Activated CD4-positive, alpha-beta T cell treated with anti-CD3 and anti-CD28 coated beads, Interleukin-2, amount 50 U/mL, for 4 hours (primary cell): ENCODE data around the gene NPS.

ENCODE experiments used
- DNase-seq, 2 experiments: peaks; one replicate each; pipeline ENCODE4 v3.0.0-alpha.2; 2020

Gene NPS

GRCh38 chr10:127549009-127549408 lies at the start of gene NPS:
Gene NPS, plus strand, starts transcription at chr10:127549309. Its CDS starts 60 bp downstream, at chr10:127549369.
- no peak for DNase-seq

GRCh38 chr10:127500127-127500526 lies 49.0 kb upstream of the NPS start:
- no peak for DNase-seq

GRCh38 chr10:127506094-127506493 lies 43.0 kb upstream of the NPS start:
- DNase-seq, result no peak

- DNase-seq, result no peak
Observed at GRCh38 chr10:127522298-127522697, 26.8 kb upstream of the NPS start.

DNA sequence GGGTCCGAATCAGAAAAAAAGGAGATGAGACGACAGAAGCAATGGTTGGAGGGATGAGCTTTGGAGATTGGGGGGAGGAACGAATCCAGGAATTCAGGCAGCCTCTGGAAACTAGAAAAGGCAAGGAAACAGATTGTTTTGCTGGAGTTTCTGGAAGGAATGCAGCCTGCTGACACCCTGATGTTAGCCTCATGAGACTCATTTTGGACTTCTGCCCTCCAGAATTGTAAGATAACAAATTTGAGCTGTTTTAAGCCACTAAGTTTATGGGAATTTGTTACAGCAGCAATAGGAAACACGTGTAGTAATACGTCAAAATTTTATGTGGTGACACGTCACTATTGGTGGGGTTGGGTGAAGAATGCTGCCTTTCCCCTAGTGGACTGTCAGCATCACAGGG lies 25.6 kb upstream of the NPS start:
- no peak for DNase-seq

DNA sequence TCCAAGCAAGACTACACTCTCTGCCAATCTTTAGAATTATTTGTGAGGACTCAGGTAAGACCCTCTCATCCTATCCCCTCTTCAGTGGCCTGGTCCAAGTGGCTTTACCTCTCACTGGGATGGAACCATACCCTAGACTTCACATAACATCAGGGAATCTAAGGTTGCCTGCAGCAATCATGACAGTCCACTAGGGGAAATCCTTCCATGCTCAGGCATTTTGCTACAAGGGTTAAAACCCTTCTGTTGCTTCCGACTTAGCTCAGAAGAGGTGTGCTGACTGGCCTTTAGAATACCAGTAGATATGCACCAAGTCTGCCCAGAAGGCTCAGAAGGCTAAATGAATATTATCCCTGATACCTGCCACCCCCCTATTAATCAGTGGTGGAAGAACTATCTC lies 24.9 kb upstream of the NPS start:
- no peak for DNase-seq

DNA sequence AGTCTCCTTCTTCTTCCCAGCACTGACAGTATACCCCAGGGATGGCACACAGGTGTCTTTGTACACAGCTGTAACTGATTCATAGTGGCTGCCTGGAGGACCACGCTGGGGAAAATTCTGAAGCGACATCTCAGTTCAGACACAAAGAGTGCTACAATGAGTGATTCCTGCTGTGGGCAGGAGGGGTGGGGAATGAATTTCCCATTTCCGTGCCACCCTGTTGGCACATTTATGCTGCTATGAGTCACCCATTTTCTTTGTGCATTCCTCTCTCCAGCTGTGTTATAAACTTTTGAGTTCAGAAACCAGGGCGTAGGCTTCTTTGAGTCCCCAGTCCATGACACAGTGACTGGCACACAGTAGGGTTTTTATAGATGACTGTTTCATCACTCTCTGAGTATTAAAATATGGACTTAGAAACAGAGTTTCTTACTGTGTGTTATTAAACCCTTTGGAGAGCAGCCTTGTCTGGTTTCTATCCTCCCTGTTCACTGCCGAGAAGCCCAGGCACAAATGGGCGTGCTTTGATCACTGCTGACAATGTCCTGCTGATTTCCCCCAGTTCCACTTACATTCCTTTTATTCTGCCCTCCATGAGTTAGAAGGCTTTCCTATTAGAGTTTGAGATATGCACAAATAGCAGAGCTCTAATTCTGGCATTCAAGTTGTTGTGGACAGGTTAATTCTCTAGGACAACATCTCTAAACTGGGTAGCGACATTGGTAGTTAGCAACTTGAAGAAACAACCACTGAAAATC lies 24.0 kb upstream of the NPS start:
- no peak for DNase-seq

- no peak for DNase-seq
Observed at GRCh38 chr10:127525686-127526085, 23.4 kb upstream of the NPS start.

- no peak for DNase-seq
Observed at GRCh38 chr10:127526161-127526560, 22.9 kb upstream of the NPS start.

DNA sequence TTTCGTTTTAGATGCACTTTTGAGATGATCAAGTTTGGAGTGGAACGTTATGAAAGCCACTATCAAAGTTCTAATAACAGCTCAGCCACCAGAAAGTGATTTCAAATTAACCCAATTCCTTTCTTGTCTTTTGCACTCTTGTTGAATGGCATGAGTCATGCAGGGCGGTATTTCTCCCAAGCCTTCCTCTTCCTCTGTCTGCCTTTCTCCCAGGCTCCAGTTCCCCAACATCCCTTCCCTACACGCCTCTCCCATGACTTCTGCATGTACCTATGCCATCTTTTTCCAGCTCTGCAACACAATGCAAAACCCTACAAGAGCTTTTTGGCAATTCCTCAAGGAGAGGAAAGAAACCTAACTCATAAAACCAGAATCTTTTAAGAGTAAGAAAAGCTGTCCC lies 21.8 kb upstream of the NPS start:
- no peak for DNase-seq

DNA sequence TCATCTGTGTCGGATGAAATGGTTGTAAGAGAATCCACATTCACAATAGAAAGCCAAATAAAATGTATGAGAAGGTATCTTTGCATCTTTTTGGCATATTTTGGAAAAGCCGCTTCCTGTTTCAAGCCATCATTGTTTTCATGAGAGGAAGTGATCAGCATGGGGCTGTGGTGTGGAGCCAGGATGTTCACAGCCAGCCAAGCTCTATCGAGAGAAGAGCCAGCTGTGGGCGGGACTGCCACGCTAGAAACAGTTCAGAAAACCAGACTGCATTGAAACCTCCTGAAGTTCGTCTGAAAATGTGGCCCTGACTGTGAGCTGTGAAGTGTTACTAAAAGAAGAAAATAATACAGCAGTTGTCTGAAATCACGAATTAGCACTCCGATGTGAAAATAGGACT lies 21.2 kb upstream of the NPS start:
- DNase-seq, result no peak

DNA sequence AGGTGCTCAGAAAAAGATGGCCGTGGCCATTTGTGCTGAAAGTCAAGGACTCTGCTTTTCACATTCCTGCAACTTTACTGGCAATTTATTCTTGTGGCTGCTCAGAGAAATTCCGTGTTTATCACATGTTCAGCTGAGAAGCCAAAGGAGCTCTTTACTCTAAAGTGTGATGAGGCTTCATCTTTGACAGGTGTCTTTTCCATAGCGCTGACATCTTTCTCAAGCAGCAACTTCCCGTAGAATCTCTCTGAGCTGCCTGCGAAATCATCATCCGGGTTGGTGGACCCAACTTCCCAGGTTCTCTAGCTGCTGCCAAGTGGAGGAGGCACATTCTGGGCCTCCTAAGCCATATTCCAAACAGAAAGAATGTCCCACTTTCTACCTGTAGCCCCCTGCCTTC lies 16.9 kb upstream of the NPS start:
- DNase-seq, result no peak

- no peak for DNase-seq
Observed at GRCh38 chr10:127532659-127533058, 16.4 kb upstream of the NPS start.

DNA sequence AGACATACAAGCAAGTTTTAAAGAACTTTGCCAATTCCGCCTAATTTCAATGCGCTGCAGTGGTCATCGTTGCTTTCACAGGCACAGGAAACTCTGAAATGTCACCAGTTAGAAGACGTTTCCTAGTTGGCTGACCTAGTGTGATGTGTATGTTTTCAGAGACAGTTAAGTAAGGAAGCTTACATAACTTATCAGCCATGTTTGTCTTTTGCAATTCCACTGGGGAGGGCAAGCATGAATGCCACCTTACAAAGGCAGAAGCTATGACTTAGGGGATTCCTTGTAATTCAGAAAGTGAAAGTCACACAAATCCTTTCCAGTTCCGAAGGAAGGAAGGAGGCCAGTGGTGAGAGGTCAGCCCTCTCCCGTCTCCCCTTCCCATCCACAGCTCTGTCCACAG lies 15.0 kb upstream of the NPS start:
- no peak for DNase-seq

DNA sequence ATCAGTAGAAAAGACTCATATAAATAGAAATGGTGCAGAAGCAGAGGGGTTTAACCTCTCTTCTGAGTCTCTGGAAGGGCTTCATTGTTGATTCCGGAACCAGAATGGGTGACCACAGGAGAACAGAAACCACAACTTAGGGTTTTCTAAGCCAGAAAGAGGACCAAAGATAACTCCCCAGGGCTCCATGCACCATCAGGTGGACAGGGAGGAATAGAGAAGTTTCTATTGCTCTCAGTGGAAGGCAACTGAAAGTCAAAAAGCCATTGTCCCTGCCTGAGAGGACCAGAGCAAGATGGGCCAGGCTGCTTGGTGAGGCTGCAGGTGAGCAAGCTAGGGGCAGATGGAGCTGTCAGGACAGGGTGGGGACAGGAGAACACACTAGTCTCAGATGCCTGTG lies 14.6 kb upstream of the NPS start:
- DNase-seq, result no peak

DNA sequence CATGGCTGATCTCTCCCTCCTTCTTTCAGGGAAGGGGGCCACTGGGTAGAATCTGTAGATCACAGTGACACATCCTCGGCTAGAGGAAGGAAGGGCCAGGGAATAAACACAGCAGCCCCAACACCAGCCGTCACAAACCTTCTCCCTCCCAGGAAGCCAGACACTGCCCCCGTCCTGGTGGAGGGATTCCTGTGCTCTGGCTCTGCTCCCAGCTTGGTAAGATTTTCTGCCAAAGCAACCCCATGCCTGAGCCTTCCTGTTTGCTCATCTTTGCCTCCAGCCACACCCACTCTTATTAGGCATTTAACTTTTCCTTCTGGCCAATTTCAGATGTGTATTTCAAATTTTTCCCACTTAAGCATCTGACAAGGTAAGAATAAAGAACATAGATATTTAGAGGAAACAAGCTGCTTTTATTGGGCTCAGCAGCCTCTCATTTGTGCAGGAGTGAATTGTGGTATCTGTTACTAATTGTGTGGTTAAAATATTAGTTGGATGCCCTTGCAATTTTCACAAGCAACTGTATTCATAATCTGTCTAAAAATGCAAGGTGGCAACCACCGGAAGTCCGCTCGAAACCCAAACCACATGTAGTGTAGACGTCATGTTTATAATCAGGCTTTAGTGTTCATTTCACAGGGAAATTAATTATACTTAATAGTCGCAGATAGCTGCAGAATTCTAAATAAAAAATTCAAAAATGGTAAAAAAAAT lies 13.2 kb upstream of the NPS start:
- DNase-seq, result no peak

DNA sequence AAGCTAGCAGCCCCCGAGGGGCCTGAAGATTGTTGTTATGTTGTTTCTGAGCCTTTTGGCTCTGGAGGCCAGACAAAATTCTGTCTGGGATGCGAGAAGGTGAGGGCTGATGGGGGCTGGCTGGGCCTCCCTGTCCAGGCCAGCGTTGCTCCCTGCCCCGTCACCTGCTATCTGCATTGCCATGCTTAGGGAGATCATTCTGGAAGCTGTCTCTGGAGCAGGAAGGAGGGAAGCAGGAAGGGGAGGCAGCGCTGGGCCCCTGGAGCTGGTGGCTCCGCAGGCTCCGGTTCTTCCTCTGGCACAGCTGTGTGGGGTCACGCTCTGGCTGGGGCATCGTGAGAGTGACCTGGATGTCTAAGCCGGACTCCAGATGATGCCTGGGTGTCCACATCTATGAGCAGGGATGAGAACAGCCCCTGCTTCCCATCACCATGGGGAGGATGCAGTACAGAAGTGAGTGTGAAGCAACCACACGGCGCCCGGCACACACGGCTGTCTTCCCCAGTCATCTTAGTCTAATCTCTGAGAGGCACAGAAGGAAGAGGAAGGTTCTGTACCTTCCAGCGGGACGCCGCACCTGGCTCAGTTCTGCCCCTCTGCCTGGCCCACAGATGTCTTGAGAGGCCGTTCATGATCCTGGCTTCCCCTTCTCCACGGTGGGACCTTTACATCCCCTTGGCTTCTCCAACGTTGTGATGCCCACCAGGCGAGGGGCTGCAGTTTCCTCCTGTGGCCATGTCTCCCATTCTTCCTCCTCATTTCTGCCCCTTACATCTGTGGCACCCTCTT lies 11.9 kb upstream of the NPS start:
- DNase-seq, result no peak

GRCh38 chr10:127537924-127538323 lies 11.2 kb upstream of the NPS start:
- no peak for DNase-seq

DNA sequence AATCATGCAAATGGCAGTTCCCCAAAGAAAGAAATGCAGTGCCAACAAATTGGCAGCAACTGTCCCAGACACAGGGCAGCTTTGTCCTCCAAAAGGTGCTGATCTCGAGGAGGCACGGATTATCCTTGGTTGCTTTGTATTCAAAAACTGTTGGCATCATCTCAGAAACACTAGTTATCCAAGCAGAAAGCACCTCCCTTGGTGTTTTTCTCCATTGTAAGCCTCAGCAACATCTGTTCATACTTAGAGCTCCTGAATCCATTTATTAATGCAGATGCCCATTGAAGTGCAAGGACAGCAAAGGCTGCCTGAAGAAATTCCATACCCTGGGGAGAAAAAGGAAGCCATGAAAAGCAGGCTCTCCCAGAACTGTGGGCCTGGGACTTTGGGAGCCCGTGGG lies 1.1 kb upstream of the NPS start:
- no peak for DNase-seq

- no peak for DNase-seq
Observed at GRCh38 chr10:127550861-127551260, 1.8 kb downstream of the NPS start.

DNA sequence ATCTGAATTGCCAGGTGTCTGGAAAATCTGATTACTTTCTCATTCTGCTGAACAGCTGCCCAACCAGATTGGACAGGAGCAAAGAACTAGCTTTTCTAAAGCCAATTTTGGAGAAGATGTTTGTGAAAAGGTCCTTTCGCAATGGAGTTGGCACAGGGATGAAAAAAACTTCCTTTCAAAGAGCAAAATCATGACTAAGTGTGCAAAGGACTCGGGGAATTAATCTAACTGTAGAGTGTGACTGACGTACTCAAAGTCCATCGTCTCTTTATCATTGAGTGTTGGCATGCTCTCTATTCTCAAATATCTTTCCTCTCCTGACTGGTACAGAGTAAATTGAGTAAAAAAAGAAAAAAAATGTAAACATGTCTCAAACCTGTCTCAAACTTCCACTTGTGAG lies 3.3 kb downstream of the NPS start:
- no peak for DNase-seq

DNA sequence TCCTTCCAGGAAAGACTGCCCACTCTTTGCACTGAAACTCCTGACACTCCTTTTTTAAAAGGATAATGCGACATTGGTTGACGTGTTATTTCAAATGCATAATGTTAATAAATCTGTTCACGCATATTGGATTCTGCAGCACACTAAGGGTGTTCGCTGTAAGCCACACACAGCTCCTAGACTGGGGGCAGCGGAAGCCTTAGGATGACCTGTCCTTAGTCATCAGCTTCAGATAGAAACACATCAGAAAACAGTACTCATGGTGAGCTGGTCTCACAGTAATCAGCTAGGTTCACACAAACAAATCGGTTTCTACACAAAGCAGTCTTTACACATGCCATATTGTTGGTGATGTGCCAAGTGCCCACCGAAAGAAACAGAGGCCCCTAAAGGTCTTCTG lies 4.3 kb downstream of the NPS start:
- no peak for DNase-seq

- DNase-seq, result no peak
Observed at GRCh38 chr10:127556916-127557315, 7.8 kb downstream of the NPS start.

DNA sequence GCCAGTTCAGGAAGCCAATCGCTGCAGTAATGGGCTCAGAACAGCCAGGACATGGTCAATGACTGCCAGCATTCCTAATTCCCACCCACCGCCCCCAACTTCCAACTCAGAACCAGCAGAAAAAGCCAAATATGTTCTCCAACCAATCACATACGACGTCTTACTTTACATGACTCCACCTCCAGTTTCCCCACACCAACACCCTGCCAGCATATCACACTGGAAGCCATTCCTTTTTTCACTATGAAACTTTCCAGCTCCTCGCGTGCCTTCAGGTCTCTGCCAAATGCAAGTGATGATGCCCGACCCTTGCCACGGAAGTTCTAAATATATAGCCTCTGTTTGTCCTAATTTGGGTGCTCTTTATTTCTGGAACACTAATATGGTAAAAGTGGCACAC lies 12.5 kb downstream of the NPS start:
- no peak for DNase-seq
